Tibial nerve (tissue), 4 donors: ENCODE data around the gene PRKG1. TPM values are rescaled to one million over a fixed set of nuclear protein-coding genes. Genes with fewer than 3 reads are reported as not detected.

Experiments used
- DNase-seq, 2 donors: peaks; one replicate each; pipeline ENCODE4 v3.0.0-alpha.2; 2019; ENCODE audit warnings: low spot score in 2 of 2
- H3K27ac ChIP-seq, 4 donors: fragments of 200-600 bp; sonication (generic) in 3 of 4; one replicate each; pipeline ENCODE4 v1.5.1; 2017 to 2019; ENCODE audit warnings: mild to moderate bottlenecking in 1 of 4
- H3K27me3 ChIP-seq, 2 donors: fragments of 200-600 bp; sonication (generic) in 1 of 2; one replicate each; pipeline versions ENCODE4 v1.5.1 to v1.6.0; 2017 to 2019
- H3K36me3 ChIP-seq, 3 donors: fragments of 200-600 bp; sonication (generic); one replicate each; pipeline ENCODE4 v1.5.1; 2018 to 2019
- H3K4me1 ChIP-seq, 4 donors: fragments of 200-600 bp; sonication (generic) in 3 of 4; one replicate each; pipeline ENCODE4 v1.5.1; 2017 to 2019
- H3K4me3 ChIP-seq, 4 donors: fragments of 200-600 bp; sonication (generic) in 3 of 4; one replicate each; pipeline ENCODE4 v1.5.1; 2017 to 2019; ENCODE audit warnings: mild to moderate bottlenecking in 1 of 4, moderate library complexity in 1 of 4
- H3K9me3 ChIP-seq, 4 donors: fragments of 200-600 bp; sonication (generic) in 3 of 4; one replicate each; pipeline ENCODE4 v1.5.1; 2017 to 2019
- EP300 ChIP-seq, 2 donors: sonication (generic); formaldehyde crosslinking; IDR thresholded peaks; one replicate each; pipeline ENCODE4 v1.6.1; 2017; ENCODE audit warnings: antibody characterized with exemption in 2 of 2, mild to moderate bottlenecking in 1 of 2
- POLR2A ChIP-seq, 2 donors: fragments of 450-650 bp; IDR thresholded peaks; one replicate each; pipeline ENCODE4 v1.6.1; 2017; ENCODE audit warnings: antibody characterized with exemption in 2 of 2, mild to moderate bottlenecking in 2 of 2, moderate library complexity in 2 of 2
- WGBS, 2 donors: methylation state at CpG; one replicate each; pipeline ENCODE4 v1.1.5; 2018; 5-methylcytosine and 5-hydroxymethylcytosine counted together
- total RNA-seq, 4 donors: library from RNA; depleted of rRNA; stranded (reverse); fragments of >200 nt; gene quantifications; one replicate each; pipeline ENCODE4 v1.1.0, GENCODE V29; 2016
- TF ChIP-seq, protein P1 (sequence below), 5 experiments: fragments of 200-600 bp in 3 of 5; fragments of 450-650 bp in 2 of 5; sonication (generic) in 3 of 5; IDR thresholded peaks; one replicate each; pipeline ENCODE4 v1.5.1; 2016 to 2019; ENCODE audit warnings: antibody characterized with exemption in 5 of 5, mild to moderate bottlenecking in 3 of 5, moderate library complexity in 2 of 5

PRKG1 gene
- total RNA-seq, 4 donors from 2014 or later = 8.7 to 35.0 (median 14.8) TPM

DNA sequence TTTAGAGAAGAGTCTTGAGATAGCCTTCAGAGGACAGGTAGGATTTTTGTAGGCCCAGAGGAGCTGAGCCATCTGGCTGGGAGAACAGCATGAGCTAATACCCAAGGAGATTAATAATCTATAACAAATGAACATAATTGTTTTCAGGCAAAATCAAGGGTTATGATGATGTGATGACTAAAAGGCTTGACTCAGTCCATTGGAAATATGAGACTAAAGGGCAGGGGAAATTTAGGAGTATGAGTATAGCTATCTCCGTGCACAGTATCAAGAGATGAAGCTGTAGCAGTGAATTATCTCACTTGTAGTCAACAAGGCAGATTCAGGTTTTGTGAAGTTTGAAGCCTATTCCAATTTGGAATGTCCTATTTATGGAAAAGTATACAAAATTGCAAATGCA, 585.1 kb downstream of the PRKG1 start:
- H3K27me3 ChIP-seq = no peaks in the 10 kb centered on the region
- TF ChIP-seq, protein P1, sequence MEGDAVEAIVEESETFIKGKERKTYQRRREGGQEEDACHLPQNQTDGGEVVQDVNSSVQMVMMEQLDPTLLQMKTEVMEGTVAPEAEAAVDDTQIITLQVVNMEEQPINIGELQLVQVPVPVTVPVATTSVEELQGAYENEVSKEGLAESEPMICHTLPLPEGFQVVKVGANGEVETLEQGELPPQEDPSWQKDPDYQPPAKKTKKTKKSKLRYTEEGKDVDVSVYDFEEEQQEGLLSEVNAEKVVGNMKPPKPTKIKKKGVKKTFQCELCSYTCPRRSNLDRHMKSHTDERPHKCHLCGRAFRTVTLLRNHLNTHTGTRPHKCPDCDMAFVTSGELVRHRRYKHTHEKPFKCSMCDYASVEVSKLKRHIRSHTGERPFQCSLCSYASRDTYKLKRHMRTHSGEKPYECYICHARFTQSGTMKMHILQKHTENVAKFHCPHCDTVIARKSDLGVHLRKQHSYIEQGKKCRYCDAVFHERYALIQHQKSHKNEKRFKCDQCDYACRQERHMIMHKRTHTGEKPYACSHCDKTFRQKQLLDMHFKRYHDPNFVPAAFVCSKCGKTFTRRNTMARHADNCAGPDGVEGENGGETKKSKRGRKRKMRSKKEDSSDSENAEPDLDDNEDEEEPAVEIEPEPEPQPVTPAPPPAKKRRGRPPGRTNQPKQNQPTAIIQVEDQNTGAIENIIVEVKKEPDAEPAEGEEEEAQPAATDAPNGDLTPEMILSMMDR (IDR thresholded peaks at IDR 0.05) = no peak
- TF ChIP-seq POLR2A (IDR thresholded peaks at IDR 0.05) = no peak
- TF ChIP-seq EP300 (IDR thresholded peaks at IDR 0.05) = no peak
- H3K4me3 ChIP-seq = no peak overlapping the region
- WGBS, 2 donors = 78 to 96% methylated on average over 1 of the region's 1 CpG
- no peaks in the 10 kb centered on the region for H3K9me3 ChIP-seq
- no peaks in the 10 kb centered on the region for H3K36me3 ChIP-seq
- no peak overlapping the region for H3K27ac ChIP-seq
- no peaks in the 10 kb centered on the region for H3K4me1 ChIP-seq
- no peak for DNase-seq

DNA sequence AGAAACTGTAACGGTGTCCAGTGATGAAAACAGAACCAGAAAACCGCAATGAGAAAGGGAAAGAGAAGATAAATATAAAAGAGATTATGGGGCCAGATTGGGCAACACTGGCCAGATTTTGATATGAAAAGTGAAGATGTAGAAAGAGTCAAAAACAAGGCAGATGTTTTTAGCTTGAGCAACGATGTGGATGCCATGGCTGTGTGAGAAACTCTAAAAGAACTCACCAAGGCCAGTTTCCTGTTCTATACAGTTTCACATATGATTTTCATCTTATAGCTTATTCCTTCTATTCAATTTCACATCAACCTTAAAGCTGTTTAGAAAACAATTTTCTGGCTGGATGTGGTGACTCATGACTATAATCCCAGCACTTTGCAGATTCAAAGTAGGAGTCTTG, 588.8 kb downstream of the PRKG1 start:
- Histone ChIP-seq H3K36me3 (no peaks in the 10 kb centered on the region), H3K9me3 (no peaks in the 10 kb centered on the region), H3K4me3 (no peak overlapping the region), H3K27me3 (no peaks in the 10 kb centered on the region), H3K4me1 (no peaks in the 10 kb centered on the region), H3K27ac (no peak overlapping the region)
- DNase-seq = no peak
- 86 to 89% methylated on average over 3 of the region's 3 CpGs for WGBS, 2 donors
- TF ChIP-seq, protein P1 (IDR thresholded peaks at IDR 0.05) = no peak
- TF ChIP-seq EP300 (IDR thresholded peaks at IDR 0.05) (no peak), POLR2A (IDR thresholded peaks at IDR 0.05) (no peak)

DNA sequence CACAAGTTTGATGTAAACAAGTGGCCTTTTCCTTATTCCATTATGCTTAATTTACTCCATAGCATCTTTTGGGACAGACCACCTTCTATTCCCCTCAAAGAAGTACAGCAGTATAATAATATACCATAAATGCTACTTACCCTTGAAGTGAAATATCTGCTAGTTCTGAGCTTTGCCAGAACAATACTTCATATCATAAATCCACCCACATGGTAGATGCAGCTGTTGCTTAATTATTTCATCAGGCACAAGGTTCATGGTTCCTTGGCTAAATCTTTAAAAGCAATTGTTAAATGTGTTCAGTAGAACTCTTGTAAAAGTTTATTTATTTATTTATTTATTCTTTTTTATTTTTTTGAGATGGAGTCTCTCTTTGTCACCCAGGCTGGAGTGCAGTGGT, 592.2 kb downstream of the PRKG1 start:
- DNase-seq = no peak
- Histone ChIP-seq H3K27ac (no peak overlapping the region), H3K27me3 (no peaks in the 10 kb centered on the region), H3K4me3 (no peak overlapping the region), H3K36me3 (no peaks in the 10 kb centered on the region), H3K4me1 (no peaks in the 10 kb centered on the region), H3K9me3 (peaks cover 0 to 3% (median 0%) of the 10 kb centered on the region in 4 donors)
- TF ChIP-seq POLR2A (IDR thresholded peaks at IDR 0.05) = no peak
- TF ChIP-seq, protein P1 (IDR thresholded peaks at IDR 0.05) = no peak

DNA sequence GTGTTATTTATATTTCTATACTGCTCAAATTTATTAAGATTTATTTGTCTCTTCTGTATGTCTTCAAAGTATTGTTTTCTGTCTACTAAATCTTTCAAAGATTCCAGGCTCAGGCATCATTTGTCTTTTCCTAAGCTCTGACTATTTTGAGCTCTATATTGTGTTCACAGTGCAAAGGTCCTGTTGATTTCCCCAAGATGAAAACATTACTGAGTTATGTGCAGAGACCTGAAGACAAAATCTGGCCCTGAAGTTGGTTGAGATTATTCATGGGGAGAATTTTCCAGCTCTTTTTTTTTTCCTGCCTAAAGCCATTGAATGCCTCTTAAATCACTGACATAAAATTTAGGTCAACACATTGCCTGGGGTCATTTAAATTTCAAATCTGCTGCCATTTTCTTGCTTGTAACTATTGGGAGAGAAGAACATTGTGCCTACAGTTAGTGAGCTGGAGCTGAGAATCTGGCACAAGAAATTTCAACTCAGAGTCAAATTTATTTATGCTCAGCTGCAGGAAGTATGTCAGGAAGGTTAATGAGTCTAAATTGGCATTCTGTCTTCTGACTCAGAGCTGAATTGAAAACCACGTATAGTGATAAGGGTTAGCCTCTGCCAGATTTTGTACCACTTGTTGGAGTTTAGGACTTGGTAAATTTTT, 593.5 kb downstream of the PRKG1 start:
- Histone ChIP-seq H3K4me1 (no peaks in the 10 kb centered on the region), H3K4me3 (no peak overlapping the region), H3K27me3 (no peaks in the 10 kb centered on the region), H3K36me3 (no peaks in the 10 kb centered on the region), H3K9me3 (peaks cover 0 to 14% (median 3%) of the 10 kb centered on the region in 4 donors), H3K27ac (no peak overlapping the region)
- no peak for TF ChIP-seq POLR2A (IDR thresholded peaks at IDR 0.05)
- no peak for TF ChIP-seq EP300 (IDR thresholded peaks at IDR 0.05)
- TF ChIP-seq, protein P1 (IDR thresholded peaks at IDR 0.05) = no peak
- DNase-seq = no peak
- WGBS, 2 donors = 10% methylated on average over 1 of the region's 1 CpG

DNA sequence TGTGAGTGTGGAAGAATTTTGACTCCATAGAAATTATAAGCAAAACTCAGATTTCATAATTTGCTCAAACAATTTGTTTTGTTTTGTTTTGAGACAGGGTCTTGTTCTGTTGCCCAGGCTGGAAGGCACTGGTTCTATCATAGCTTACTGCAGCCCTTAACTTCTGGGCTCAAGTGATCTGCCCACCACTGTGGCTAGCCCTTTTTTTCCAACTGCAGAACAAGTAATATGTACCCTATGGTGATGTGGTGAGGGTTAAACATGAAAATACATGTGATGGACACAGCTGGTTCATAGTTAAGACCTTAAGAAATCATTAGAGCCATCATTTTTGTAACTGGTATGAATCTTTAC, 594.0 kb downstream of the PRKG1 start:
- H3K9me3 ChIP-seq = peaks cover 0 to 15% (median 3%) of the 10 kb centered on the region in 4 donors
- H3K27ac ChIP-seq = no peak overlapping the region
- DNase-seq = no peak
- no peak overlapping the region for H3K4me3 ChIP-seq
- H3K36me3 ChIP-seq = no peaks in the 10 kb centered on the region
- no peaks in the 10 kb centered on the region for H3K27me3 ChIP-seq
- TF ChIP-seq, protein P1 (IDR thresholded peaks at IDR 0.05) = no peak
- no peak for TF ChIP-seq POLR2A (IDR thresholded peaks at IDR 0.05)
- TF ChIP-seq EP300 (IDR thresholded peaks at IDR 0.05) = no peak
- H3K4me1 ChIP-seq = no peaks in the 10 kb centered on the region
